ENCODE measurements around the gene CFAP221. TPM values are rescaled to one million over a fixed set of nuclear protein-coding genes. Genes with fewer than 3 reads are reported as not detected.

Gene CFAP221
- total and polyA plus RNA-seq, 2 experiments from 2014 or later = 0.42 to 0.65 TPM

DNA sequence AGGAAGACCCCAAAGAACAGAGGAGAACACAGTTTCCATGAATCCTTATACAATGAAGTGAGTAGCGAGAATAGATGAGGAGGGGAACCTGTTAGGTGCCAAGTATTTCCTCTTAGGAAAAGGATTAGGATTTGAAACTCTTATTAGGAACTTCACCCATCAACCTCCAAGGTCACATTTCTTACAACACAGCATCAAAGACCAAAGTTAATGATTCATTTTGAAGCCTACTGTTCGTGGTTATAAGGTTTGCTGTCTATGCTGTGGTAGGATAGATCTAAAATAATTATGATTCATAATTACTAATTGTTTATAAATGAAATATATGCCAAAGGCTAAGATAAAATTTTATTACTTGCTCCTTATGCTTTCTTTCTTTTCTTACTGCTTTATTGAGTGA, 6.1 kb downstream of the CFAP221 start (continued):
- TF ChIP-seq CREB1 (CRISPR knock-in tag; IDR thresholded peaks at IDR 0.05; ENCODE audit: low read depth) (no peak), EZH2phosphoT487 (IDR thresholded peaks at IDR 0.05; ENCODE audit: unreplicated experiment) (no peak), JUNB (IDR thresholded peaks at IDR 0.05; ENCODE audit: unreplicated experiment) (no peak), STAT1 (IDR thresholded peaks at IDR 0.05; ENCODE audit: unreplicated experiment) (no peak), ZNF114 (CRISPR knock-in tag; IDR thresholded peaks at IDR 0.05) (no peak), POLR2AphosphoS5 (IDR thresholded peaks at IDR 0.05; ENCODE audit: low read depth) (no peak), NANOG (IDR thresholded peaks at IDR 0.05; ENCODE audit: borderline replicate concordance) (no peak)
- TF ChIP-seq, protein P1, sequence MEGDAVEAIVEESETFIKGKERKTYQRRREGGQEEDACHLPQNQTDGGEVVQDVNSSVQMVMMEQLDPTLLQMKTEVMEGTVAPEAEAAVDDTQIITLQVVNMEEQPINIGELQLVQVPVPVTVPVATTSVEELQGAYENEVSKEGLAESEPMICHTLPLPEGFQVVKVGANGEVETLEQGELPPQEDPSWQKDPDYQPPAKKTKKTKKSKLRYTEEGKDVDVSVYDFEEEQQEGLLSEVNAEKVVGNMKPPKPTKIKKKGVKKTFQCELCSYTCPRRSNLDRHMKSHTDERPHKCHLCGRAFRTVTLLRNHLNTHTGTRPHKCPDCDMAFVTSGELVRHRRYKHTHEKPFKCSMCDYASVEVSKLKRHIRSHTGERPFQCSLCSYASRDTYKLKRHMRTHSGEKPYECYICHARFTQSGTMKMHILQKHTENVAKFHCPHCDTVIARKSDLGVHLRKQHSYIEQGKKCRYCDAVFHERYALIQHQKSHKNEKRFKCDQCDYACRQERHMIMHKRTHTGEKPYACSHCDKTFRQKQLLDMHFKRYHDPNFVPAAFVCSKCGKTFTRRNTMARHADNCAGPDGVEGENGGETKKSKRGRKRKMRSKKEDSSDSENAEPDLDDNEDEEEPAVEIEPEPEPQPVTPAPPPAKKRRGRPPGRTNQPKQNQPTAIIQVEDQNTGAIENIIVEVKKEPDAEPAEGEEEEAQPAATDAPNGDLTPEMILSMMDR (conservative IDR thresholded peaks at IDR 0.05; ENCODE audit: low read depth in 2 of 2) = no peak

DNA sequence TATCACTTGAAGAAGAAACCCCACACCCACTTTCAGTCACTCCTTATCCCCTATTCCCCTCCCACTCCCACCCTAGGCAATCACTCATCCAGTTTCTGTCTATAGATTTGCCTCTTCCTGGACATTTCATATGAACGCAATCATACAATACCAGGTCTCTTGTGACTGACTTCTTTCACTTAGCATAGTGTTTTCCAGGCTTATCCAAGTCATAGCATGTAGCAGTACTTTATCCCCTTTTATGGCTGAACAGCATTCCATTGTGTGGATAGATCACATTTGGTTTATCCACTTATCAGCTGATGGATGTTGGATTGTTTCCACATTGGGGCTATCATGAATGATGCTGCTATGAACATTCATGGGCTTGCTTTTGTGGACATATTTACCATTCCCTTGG, 6.6 kb downstream of the CFAP221 start:
- Histone ChIP-seq H4K20me1 (replicated peaks; ENCODE audit: insufficient read depth) (no peaks in the 10 kb centered on the region), H3K27me3 (ENCODE audit: insufficient read depth) (peaks cover 2% of the 10 kb centered on the region; the same call in 1 of the 2 replicates), H3F3A (replicated peaks; ENCODE audit: low read depth) (no peaks in the 10 kb centered on the region), H3K36me3 (ENCODE audit: insufficient read depth) (no peaks in the 10 kb centered on the region), H2AFZ (no peak overlapping the region), H3K4me1 (ENCODE audit: insufficient read depth) (0 out of 2 replicates have a peak, but pooled peaks cover 1% of the 10 kb centered on the region), H3K27ac (ENCODE audit: low read depth) (no peak overlapping the region), H3K79me2 (replicated peaks; ENCODE audit: insufficient read depth) (no peaks in the 10 kb centered on the region), H3K9me2 (ENCODE audit: insufficient read depth) (peaks cover 5% of the 10 kb centered on the region), H3K4me3 (no peak overlapping the region), H3K4me2 (no peak overlapping the region)
- no peaks in the 10 kb centered on the region for H3K36me3 Mint-ChIP-seq (ENCODE audit: low read depth)
- H3K27ac Mint-ChIP-seq = no peak overlapping the region
- peaks cover 4% of the 10 kb centered on the region; the same call in 2 of the 3 replicates for H3K4me1 Mint-ChIP-seq
- ATAC-seq (no peak), DNase-seq (ENCODE audit: low spot score) (no peak)
- peaks cover 4% of the 10 kb centered on the region for H3K27me3 Mint-ChIP-seq (ENCODE audit: insufficient read depth, low read depth, poor library complexity)
- H3K4me3 Mint-ChIP-seq = no peak overlapping the region
- no peaks in the 10 kb centered on the region for H3K9me3 Mint-ChIP-seq
- TF ChIP-seq EZH2 (IDR thresholded peaks at IDR 0.05; ENCODE audit: low read depth, unreplicated experiment) (no peak), JUNB (IDR thresholded peaks at IDR 0.05; ENCODE audit: unreplicated experiment) (no peak), EZH2phosphoT487 (IDR thresholded peaks at IDR 0.05; ENCODE audit: unreplicated experiment) (no peak), POLR2AphosphoS5 (IDR thresholded peaks at IDR 0.05; ENCODE audit: low read depth) (no peak), NANOG (IDR thresholded peaks at IDR 0.05; ENCODE audit: borderline replicate concordance) (no peak), STAT1 (IDR thresholded peaks at IDR 0.05; ENCODE audit: unreplicated experiment) (no peak)

- Mint-ChIP-seq H3K27ac (no peak overlapping the region), H3K36me3 (ENCODE audit: low read depth) (no peaks in the 10 kb centered on the region), H3K27me3 (ENCODE audit: insufficient read depth, low read depth, poor library complexity) (peaks cover 2% of the 10 kb centered on the region), H3K9me3 (no peaks in the 10 kb centered on the region), H3K4me3 (no peak overlapping the region), H3K4me1 (no peaks in the 10 kb centered on the region; the same call in 2 of the 3 replicates)
- no peak for TF ChIP-seq EZH2 (IDR thresholded peaks at IDR 0.05; ENCODE audit: low read depth, unreplicated experiment)
- DNase-seq (ENCODE audit: low spot score) (no peak), ATAC-seq (no peak)
- no peak overlapping the region for H3K4me2 ChIP-seq
- no peaks in the 10 kb centered on the region for H3K4me1 ChIP-seq (ENCODE audit: insufficient read depth)
- H3K27me3 ChIP-seq (ENCODE audit: insufficient read depth) = no peaks in the 10 kb centered on the region
- H3K9me2 ChIP-seq (ENCODE audit: insufficient read depth) = peaks cover 5% of the 10 kb centered on the region
- H2AFZ ChIP-seq = peak overlapping the region; percentile 40; the same call in 1 of the 2 replicates
- H3F3A ChIP-seq (replicated peaks; ENCODE audit: low read depth) = no peaks in the 10 kb centered on the region
- H3K79me2 ChIP-seq (replicated peaks; ENCODE audit: insufficient read depth) = no peaks in the 10 kb centered on the region
- no peaks in the 10 kb centered on the region for H4K20me1 ChIP-seq (replicated peaks; ENCODE audit: insufficient read depth)
- H3K27ac ChIP-seq (ENCODE audit: low read depth) = no peak overlapping the region
- H3K36me3 ChIP-seq (ENCODE audit: insufficient read depth) = no peaks in the 10 kb centered on the region
- H3K4me3 ChIP-seq = no peak overlapping the region
Observed at GRCh38 chr2:119552902-119553301, 8.7 kb downstream of the CFAP221 start.

Measured in GM23338 (cell line).